H9 (cell line): ENCODE data around the gene DLG2. TPM values are rescaled to one million over a fixed set of nuclear protein-coding genes. Genes with fewer than 3 reads are reported as not detected.

ENCODE experiments used
- DNase-seq: peaks from one replicate; pipeline ENCODE4 v3.0.0-alpha.2; 2017
- H2AFZ ChIP-seq: one replicate; pipeline ENCODE4 v1.6.1; 2013; ENCODE audit warnings: mild to moderate bottlenecking, low read length, control low read depth, moderate library complexity
- H2AK5ac ChIP-seq: 2 replicates; pipeline ENCODE4 v1.6.1; 2013; ENCODE audit warnings: low read length, control low read depth, mixed read lengths; ENCODE audit not compliant: insufficient read length
- H2BK120ac ChIP-seq: one replicate; pipeline ENCODE4 v1.6.1; 2013; ENCODE audit warnings: low read depth, mild to moderate bottlenecking, low read length, control low read depth, inconsistent platforms; ENCODE audit not compliant: poor library complexity, severe bottlenecking
- H2BK12ac ChIP-seq: 2 replicates; pipeline ENCODE4 v1.6.1; 2013; ENCODE audit warnings: low read length, control low read depth, mixed read lengths, low read depth; ENCODE audit not compliant: insufficient read length
- H2BK15ac ChIP-seq: 2 replicates; pipeline ENCODE4 v1.6.1; 2013; ENCODE audit warnings: low read depth, low read length, control low read depth
- H2BK20ac ChIP-seq: one replicate; pipeline ENCODE4 v1.6.1; 2013; ENCODE audit warnings: low read depth, mild to moderate bottlenecking, low read length, control low read depth, inconsistent platforms; ENCODE audit not compliant: poor library complexity, severe bottlenecking
- H2BK5ac ChIP-seq: 2 replicates; pipeline ENCODE4 v1.6.1; 2013; ENCODE audit warnings: low read length, control low read depth, mixed read lengths; ENCODE audit not compliant: insufficient read length
- H3K14ac ChIP-seq: 2 replicates; pipeline ENCODE4 v1.6.1; 2013; ENCODE audit warnings: low read length, control low read depth; ENCODE audit not compliant: insufficient read depth
- H3K18ac ChIP-seq: 2 replicates; pipeline ENCODE4 v1.6.1; 2013; ENCODE audit warnings: low read depth, mild to moderate bottlenecking, mixed read lengths, low read length, control low read depth; ENCODE audit not compliant: insufficient read length
- H3K23ac ChIP-seq: 2 replicates; pipeline ENCODE4 v1.6.1; 2013; ENCODE audit warnings: low read length, control low read depth, mixed read lengths, low read depth; ENCODE audit not compliant: insufficient read length
- H3K23me2 ChIP-seq: 2 replicates; pipeline ENCODE4 v1.6.1; 2013; ENCODE audit warnings: low read depth, mild to moderate bottlenecking, mixed read lengths, low read length, control low read depth; ENCODE audit not compliant: insufficient read length, poor library complexity, severe bottlenecking
- H3K27ac ChIP-seq: 2 replicates; pipeline ENCODE4 v1.5.1; 2013; ENCODE audit warnings: low read length, control low read depth, mixed read lengths, low read depth; ENCODE audit not compliant: insufficient read length
- H3K27me3 ChIP-seq: 2 replicates; pipeline ENCODE4 v1.6.1; 2013; ENCODE audit warnings: low read length, control low read depth, inconsistent platforms; ENCODE audit not compliant: insufficient read depth
- H3K4ac ChIP-seq: 2 replicates; pipeline ENCODE4 v1.6.1; 2013; ENCODE audit warnings: low read depth, mild to moderate bottlenecking, control low read depth, inconsistent platforms, low read length, moderate library complexity
- H3K4me1 ChIP-seq: 2 replicates; pipeline ENCODE4 v1.6.1; 2013; ENCODE audit warnings: low read length, control low read depth, inconsistent platforms; ENCODE audit not compliant: insufficient read depth
- H3K4me2 ChIP-seq: 2 replicates; pipeline ENCODE4 v1.6.1; 2013; ENCODE audit warnings: low read length, control low read depth, mixed read lengths; ENCODE audit not compliant: insufficient read length, insufficient read depth
- H3K56ac ChIP-seq: 2 replicates; pipeline ENCODE4 v1.6.1; 2013; ENCODE audit warnings: low read depth, mild to moderate bottlenecking, mixed read lengths, low read length, control low read depth; ENCODE audit not compliant: insufficient read length
- H3K79me1 ChIP-seq: 2 replicates; pipeline ENCODE4 v1.6.1; 2013; ENCODE audit warnings: low read depth, mild to moderate bottlenecking, moderate library complexity, low read length, control low read depth, inconsistent platforms; ENCODE audit not compliant: insufficient read depth, poor library complexity, severe bottlenecking
- H3K79me2 ChIP-seq: 2 replicates; pipeline ENCODE4 v1.6.1; 2013; ENCODE audit warnings: low read length, control low read depth, inconsistent platforms; ENCODE audit not compliant: insufficient read depth
- H3K9ac ChIP-seq: 2 replicates; pipeline ENCODE4 v1.6.1; 2013; ENCODE audit warnings: low read length, control low read depth, mixed read lengths; ENCODE audit not compliant: insufficient read length; ENCODE audit errors: extremely low read depth
- H3K9me3 ChIP-seq: one replicate; pipeline ENCODE4 v1.6.1; 2013; ENCODE audit warnings: low read depth, low read length, inconsistent platforms; ENCODE audit not compliant: control insufficient read depth
- H3T11ph ChIP-seq: one replicate; pipeline ENCODE4 v1.6.1; 2013; ENCODE audit warnings: mild to moderate bottlenecking, low read length, control low read depth, inconsistent platforms
- H4K20me1 ChIP-seq: one replicate; pipeline ENCODE4 v1.6.1; 2013; ENCODE audit not compliant: control insufficient read depth, insufficient read length, insufficient read depth
- H4K5ac ChIP-seq: 2 replicates; pipeline ENCODE4 v1.6.1; 2013; ENCODE audit warnings: low read depth, mild to moderate bottlenecking, mixed read lengths, low read length, control low read depth; ENCODE audit not compliant: insufficient read length
- H4K8ac ChIP-seq: replicated peaks from 2 replicates; pipeline ENCODE4 v1.6.1; 2013; ENCODE audit warnings: low read length, control low read depth, mixed read lengths, low read depth; ENCODE audit not compliant: insufficient read length
- H4K91ac ChIP-seq: 2 replicates; pipeline ENCODE4 v1.6.1; 2013; ENCODE audit warnings: low read depth, mild to moderate bottlenecking, moderate library complexity, mixed read lengths, low read length, control low read depth; ENCODE audit not compliant: insufficient read length
- H3K27ac Mint-ChIP-seq, 3 experiments: 2 replicates in 2 of 3; 3 replicates in 1 of 3; pipeline ENCODE4 v1.8.0; 2020 to 2021; ENCODE audit warnings: mixed read lengths in 3 of 3, mild to moderate bottlenecking in 1 of 3, moderate library complexity in 1 of 3
- H3K27me3 Mint-ChIP-seq: 2 replicates; pipeline ENCODE4 v1.8.0; 2021; ENCODE audit warnings: low read depth, mild to moderate bottlenecking, moderate library complexity, mixed read lengths
- H3K36me3 Mint-ChIP-seq, 3 experiments: 2 replicates in 2 of 3; 3 replicates in 1 of 3; pipeline ENCODE4 v1.8.0; 2020 to 2021; ENCODE audit warnings: low read depth in 3 of 3, mixed read lengths in 3 of 3; ENCODE audit not compliant: insufficient read depth in 1 of 3
- H3K4me1 Mint-ChIP-seq, 2 experiments: 2 replicates each; pipeline ENCODE4 v1.8.0; 2020; ENCODE audit warnings: mixed read lengths in 2 of 2
- H3K4me3 Mint-ChIP-seq, 2 experiments: 2 replicates in 1 of 2; 3 replicates in 1 of 2; pipeline ENCODE4 v1.8.0; 2020 to 2021; ENCODE audit warnings: mild to moderate bottlenecking in 2 of 2, mixed read lengths in 2 of 2, moderate library complexity in 1 of 2
- H3K9me3 Mint-ChIP-seq, 2 experiments: 2 replicates in 1 of 2; 3 replicates in 1 of 2; pipeline ENCODE4 v1.8.0; 2020; ENCODE audit warnings: mild to moderate bottlenecking in 2 of 2, mixed read lengths in 2 of 2, moderate library complexity in 1 of 2
- WGBS: extraction: QIAGEN DNeasy Blood & Tissue Kit; methylation state at CpG from one replicate; pipeline ENCODE4 v1.1.7; 2013; ENCODE audit warnings: missing lambda C conversion rate, low lambda C conversion rate, mixed read lengths; ENCODE audit not compliant: insufficient read length; ENCODE audit errors: extremely low coverage; 5-methylcytosine and 5-hydroxymethylcytosine counted together
- total RNA-seq: library from RNA; stranded (reverse); gene quantifications from 2 replicates; pipeline ENCODE4 v1.2.1, GENCODE V29; 2021
- TF ChIP-seq, protein P1 (sequence below): fragments of 200-600 bp; sonication (generic); conservative IDR thresholded peaks from 3 replicates; pipeline ENCODE4 v1.8.0; 2021; ENCODE audit warnings: antibody characterized with exemption, mild to moderate bottlenecking

The DLG2 gene
- total RNA-seq, 1 experiment from 2014 or later = 8.0 TPM

DNA sequence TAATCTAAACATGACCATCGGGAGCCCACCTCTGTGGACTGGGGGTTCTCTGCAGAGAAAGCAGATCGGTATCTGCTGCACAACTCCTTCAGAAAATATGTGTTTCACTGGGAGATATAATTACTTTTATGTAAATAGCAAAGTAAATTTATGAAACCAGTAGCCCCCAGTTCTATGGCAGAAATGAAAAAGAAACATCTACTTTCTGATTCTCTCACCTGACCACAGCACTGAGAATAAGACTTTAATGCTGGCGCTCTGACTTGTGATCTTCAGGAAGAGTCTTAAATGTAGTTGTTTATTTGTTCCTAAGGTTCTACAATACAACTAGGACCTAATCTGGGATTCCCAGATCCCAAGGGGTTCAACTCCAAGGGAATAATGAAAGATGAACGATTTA, 518.0 kb downstream of the DLG2 start:
- no peak overlapping the region for H3K18ac ChIP-seq
- Mint-ChIP-seq H3K27me3 (no peaks in the 10 kb centered on the region), H3K4me1 (peaks cover 0 to 4% of the 10 kb centered on the region in 2 experiments; a peak in 1 of 4 replicates), H3K4me3 (no peak overlapping the region), H3K9me3 (no peaks in the 10 kb centered on the region), H3K36me3 (no peaks in the 10 kb centered on the region), H3K27ac (peak overlapping the region in 1 of 3 experiments; percentile 19; a peak in 1 of 7 replicates)
- H2BK20ac ChIP-seq = no peak overlapping the region
- H3K27me3 ChIP-seq = no peaks in the 10 kb centered on the region
- no peak for DNase-seq
- no peaks in the 10 kb centered on the region for H3K23me2 ChIP-seq
- no peaks in the 10 kb centered on the region for H3K79me1 ChIP-seq
- H2BK5ac ChIP-seq = no peak overlapping the region
- no peaks in the 10 kb centered on the region for H3K9me3 ChIP-seq
- no CpG with 5 or more reads among the region's 4 CpGs for WGBS
- no peak overlapping the region for H3K27ac ChIP-seq
- no peaks in the 10 kb centered on the region for H4K20me1 ChIP-seq
- H2AK5ac ChIP-seq = no peak overlapping the region
- no peak overlapping the region for H3K4ac ChIP-seq
- no peaks in the 10 kb centered on the region for H3K4me1 ChIP-seq
- no peak overlapping the region for H3T11ph ChIP-seq
- no peak overlapping the region for H3K23ac ChIP-seq
- TF ChIP-seq, protein P1, sequence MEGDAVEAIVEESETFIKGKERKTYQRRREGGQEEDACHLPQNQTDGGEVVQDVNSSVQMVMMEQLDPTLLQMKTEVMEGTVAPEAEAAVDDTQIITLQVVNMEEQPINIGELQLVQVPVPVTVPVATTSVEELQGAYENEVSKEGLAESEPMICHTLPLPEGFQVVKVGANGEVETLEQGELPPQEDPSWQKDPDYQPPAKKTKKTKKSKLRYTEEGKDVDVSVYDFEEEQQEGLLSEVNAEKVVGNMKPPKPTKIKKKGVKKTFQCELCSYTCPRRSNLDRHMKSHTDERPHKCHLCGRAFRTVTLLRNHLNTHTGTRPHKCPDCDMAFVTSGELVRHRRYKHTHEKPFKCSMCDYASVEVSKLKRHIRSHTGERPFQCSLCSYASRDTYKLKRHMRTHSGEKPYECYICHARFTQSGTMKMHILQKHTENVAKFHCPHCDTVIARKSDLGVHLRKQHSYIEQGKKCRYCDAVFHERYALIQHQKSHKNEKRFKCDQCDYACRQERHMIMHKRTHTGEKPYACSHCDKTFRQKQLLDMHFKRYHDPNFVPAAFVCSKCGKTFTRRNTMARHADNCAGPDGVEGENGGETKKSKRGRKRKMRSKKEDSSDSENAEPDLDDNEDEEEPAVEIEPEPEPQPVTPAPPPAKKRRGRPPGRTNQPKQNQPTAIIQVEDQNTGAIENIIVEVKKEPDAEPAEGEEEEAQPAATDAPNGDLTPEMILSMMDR = no peak
- H3K14ac ChIP-seq = no peak overlapping the region
- H3K9ac ChIP-seq = no peak overlapping the region
- H4K8ac ChIP-seq = no peak overlapping the region
- no peak overlapping the region for H2BK120ac ChIP-seq
- no peak overlapping the region for H3K4me2 ChIP-seq
- H3K56ac ChIP-seq = no peak overlapping the region
- no peak overlapping the region for H2BK15ac ChIP-seq
- no peaks in the 10 kb centered on the region for H3K79me2 ChIP-seq
- H2AFZ ChIP-seq = no peak overlapping the region
- no peak overlapping the region for H4K91ac ChIP-seq
- no peak overlapping the region for H4K5ac ChIP-seq
- no peak overlapping the region for H2BK12ac ChIP-seq
